ENCODE data around the gene WNK4.

The WNK4 gene

DNA sequence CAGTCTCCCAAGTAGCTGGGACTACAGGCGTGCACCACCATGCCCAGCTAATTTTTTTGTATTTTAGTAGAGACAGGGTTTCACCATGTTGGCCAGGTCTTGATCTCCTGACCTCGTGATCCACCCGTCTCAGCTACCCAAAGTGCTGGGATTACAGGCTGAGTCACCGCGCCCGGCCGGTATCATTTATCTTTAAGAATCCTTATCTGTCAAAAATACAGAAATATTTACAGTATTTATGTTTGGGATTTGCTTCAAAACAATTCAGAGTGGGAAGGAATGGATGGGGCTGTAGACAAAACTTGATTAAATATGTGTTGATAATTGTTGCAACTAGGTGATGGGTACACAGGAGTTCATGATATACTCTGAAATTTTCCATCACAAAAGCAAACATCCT, 40.8 kb downstream of the WNK4 start:
- no peak overlapping the region for H3K4me3 ChIP-seq (ENCODE audit: low read depth, low read length)
- H3K9ac ChIP-seq (ENCODE audit: low read length): no peak overlapping the region
- H3K36me3 ChIP-seq (ENCODE audit: control insufficient read depth, insufficient read depth, low read length): peaks cover 50% of the 10 kb centered on the region

DNA sequence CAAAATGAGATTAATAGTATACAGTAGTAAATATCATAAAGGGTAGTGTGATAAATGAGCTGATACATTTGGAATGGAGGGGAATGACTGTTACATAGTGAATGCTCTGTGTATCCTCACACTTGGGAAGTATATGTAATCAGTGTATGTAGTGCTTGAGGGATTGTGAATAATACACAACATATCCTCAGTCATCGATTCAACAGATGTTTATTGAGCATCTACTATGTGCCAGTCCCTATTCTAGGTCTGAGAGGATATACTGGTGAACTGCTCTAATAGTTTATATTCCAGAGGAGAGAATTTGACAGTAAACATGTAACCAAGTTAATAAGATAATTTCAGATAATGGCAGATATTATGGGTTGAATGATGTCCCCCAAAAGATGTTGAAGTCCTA, 47.1 kb downstream of the WNK4 start:
- H3K4me3 ChIP-seq (ENCODE audit: low read depth, low read length): no peak overlapping the region
- H3K4me1 ChIP-seq (ENCODE audit: control insufficient read depth, insufficient read depth, low read length): peaks cover 6% of the 10 kb centered on the region; the same call in 1 of the 2 replicates
- H3K27ac ChIP-seq (ENCODE audit: low read depth, low read length): no peak overlapping the region
- H3K36me3 ChIP-seq (ENCODE audit: control insufficient read depth, insufficient read depth, low read length): no peaks in the 10 kb centered on the region
- no peaks in the 10 kb centered on the region for H3K9me3 ChIP-seq (ENCODE audit: control insufficient read depth, insufficient read depth, low read depth, low read length)
- peaks cover 12% of the 10 kb centered on the region; the same call in 1 of the 2 replicates for H3K27me3 ChIP-seq (ENCODE audit: control insufficient read depth, insufficient read depth, low read length)
- no peak overlapping the region for H3K9ac ChIP-seq (ENCODE audit: low read length)

More for the DNA sequence above, 40.8 kb downstream of the WNK4 start:
- H3K9me3 ChIP-seq (ENCODE audit: control insufficient read depth, insufficient read depth, low read depth, low read length): no peaks in the 10 kb centered on the region
- no peak overlapping the region for H3K27ac ChIP-seq (ENCODE audit: low read depth, low read length)
- no peaks in the 10 kb centered on the region for H3K27me3 ChIP-seq (ENCODE audit: control insufficient read depth, insufficient read depth, low read length)
- no peaks in the 10 kb centered on the region for H3K4me1 ChIP-seq (ENCODE audit: control insufficient read depth, insufficient read depth, low read length)

- Histone ChIP-seq H3K9ac (ENCODE audit: low read length) (no peak overlapping the region), H3K36me3 (ENCODE audit: control insufficient read depth, insufficient read depth, low read length) (peaks cover 16% of the 10 kb centered on the region), H3K4me3 (ENCODE audit: low read depth, low read length) (no peak overlapping the region), H3K27me3 (ENCODE audit: control insufficient read depth, insufficient read depth, low read length) (peaks cover 12% of the 10 kb centered on the region; the same call in 1 of the 2 replicates), H3K4me1 (ENCODE audit: control insufficient read depth, insufficient read depth, low read length) (peaks cover 7% of the 10 kb centered on the region; the same call in 1 of the 2 replicates), H3K9me3 (ENCODE audit: control insufficient read depth, insufficient read depth, low read depth, low read length) (no peaks in the 10 kb centered on the region), H3K27ac (ENCODE audit: low read depth, low read length) (no peak overlapping the region)
Measured at GRCh38 chr17:42830971-42831370, 50.6 kb downstream of the WNK4 start.

DNA sequence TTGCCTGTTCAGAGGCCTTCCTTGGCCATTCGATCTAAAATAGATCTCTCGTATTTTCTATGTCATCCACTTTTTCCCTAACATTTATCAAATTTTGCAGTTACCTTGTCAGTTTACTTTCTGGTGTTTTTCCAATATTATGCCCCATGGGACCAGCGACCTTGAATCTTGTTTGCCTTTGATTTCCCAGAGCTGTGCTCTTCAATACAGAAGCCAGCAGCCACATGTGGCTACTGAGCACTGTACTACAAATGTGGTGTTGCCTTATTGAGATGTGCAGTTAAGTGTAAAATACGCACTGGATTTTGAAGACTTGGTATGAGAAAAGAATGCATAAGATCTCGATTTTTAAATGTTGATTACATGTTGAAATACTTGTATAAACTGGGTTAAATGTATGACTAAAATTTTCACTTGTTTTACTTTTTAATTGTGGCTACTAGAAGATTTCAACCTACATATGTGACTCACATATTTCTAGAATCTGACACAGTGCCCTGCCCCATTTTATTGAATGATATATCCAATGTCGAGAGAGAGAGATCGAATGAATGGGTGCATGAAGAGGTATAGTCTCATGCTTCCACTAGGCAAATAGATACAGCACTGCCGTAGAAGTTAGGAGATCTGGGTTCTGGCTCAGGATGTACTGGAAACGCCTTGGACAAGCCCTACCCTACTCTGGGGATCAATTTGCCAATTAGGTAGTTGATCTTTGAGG, 52.0 kb downstream of the WNK4 start:
- H3K4me1 ChIP-seq (ENCODE audit: control insufficient read depth, insufficient read depth, low read length): peaks cover 7% of the 10 kb centered on the region; the same call in 1 of the 2 replicates
- peak overlapping the region; percentile 86 for H3K27ac ChIP-seq (ENCODE audit: low read depth, low read length)
- peaks cover 26% of the 10 kb centered on the region for H3K36me3 ChIP-seq (ENCODE audit: control insufficient read depth, insufficient read depth, low read length)
- peak overlapping the region; percentile 83 for H3K4me3 ChIP-seq (ENCODE audit: low read depth, low read length)
- peaks cover 7% of the 10 kb centered on the region; the same call in 1 of the 2 replicates for H3K27me3 ChIP-seq (ENCODE audit: control insufficient read depth, insufficient read depth, low read length)
- H3K9ac ChIP-seq (ENCODE audit: low read length): peak overlapping the region; percentile 93
- no peaks in the 10 kb centered on the region for H3K9me3 ChIP-seq (ENCODE audit: control insufficient read depth, insufficient read depth, low read depth, low read length)

GRCh38 chr17:42832934-42833766, 52.7 kb downstream of the WNK4 start, which contains the start of gene PSME3:
PSME3 (plus strand) TSS chr17:42833397; CDS start chr17:42833632, 235 bp downstream.
- no peaks in the 10 kb centered on the region for H3K9me3 ChIP-seq (ENCODE audit: control insufficient read depth, insufficient read depth, low read depth, low read length)
- H3K36me3 ChIP-seq (ENCODE audit: control insufficient read depth, insufficient read depth, low read length): peaks cover 34% of the 10 kb centered on the region
- peaks cover 7% of the 10 kb centered on the region; the same call in 1 of the 2 replicates for H3K4me1 ChIP-seq (ENCODE audit: control insufficient read depth, insufficient read depth, low read length)
- peak within 1 kb of the TSS; percentile 83 for H3K4me3 ChIP-seq (ENCODE audit: low read depth, low read length)
- H3K27me3 ChIP-seq (ENCODE audit: control insufficient read depth, insufficient read depth, low read length): 0 out of 2 replicates have a peak, but pooled peaks cover 3% of the 10 kb centered on the region
- H3K9ac ChIP-seq (ENCODE audit: low read length): peak within 1 kb of the TSS; percentile 93
- H3K27ac ChIP-seq (ENCODE audit: low read depth, low read length): peak within 1 kb of the TSS; percentile 86

DNA sequence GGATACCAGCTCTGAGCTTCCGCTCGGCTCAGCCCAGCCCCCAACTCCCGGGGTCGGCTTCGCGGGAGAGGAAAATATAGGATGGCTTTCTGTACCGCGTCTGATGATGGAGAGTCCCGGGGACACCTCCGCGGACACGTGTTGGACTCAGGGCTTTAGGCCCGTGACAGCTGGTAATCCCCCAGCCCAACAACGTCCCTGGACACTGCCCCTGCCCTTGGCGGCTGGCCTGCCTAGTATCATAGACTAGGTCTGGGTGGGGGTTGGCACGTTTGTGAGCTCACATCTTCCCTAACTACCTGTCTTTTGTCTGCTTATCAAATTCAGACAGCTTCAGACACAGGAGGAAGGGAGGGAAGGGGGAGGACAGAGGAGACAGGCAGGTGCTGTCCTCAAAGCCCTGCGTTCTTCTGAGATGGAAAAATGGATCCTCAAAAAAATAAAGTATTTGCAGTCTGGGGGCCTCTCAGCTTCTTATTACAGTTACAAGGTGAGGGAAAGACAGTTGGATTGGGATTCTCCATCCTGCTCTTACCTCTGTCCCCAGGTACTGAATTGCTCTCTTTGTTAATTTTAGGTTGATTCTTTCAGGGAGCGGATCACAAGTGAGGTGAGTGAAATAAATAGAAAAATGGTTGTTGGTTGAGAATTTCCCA, 53.5 kb downstream of the WNK4 start:
- peaks cover 42% of the 10 kb centered on the region for H3K36me3 ChIP-seq (ENCODE audit: control insufficient read depth, insufficient read depth, low read length)

DNA sequence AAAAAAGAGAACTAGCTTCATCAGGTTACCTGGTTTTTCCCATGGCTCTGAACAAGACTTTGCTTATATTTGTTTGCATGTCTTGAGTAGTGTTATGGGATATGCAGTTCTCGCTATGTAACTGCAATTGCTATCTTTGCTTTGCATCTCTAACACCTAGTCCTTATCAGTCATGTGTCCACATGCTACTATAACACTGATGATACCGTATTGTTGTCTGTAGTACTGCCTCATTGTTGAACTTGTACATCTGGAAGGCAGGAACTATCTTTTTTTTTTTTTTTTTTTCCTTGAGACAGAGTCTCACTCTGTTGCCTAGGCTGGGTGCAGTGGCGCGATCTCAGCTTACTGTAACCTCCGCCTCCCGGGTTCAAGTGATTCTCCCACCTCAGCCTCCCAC, 55.3 kb downstream of the WNK4 start:
- H3K36me3 ChIP-seq (ENCODE audit: control insufficient read depth, insufficient read depth, low read length): peaks cover 56% of the 10 kb centered on the region

More for the DNA sequence above, 53.5 kb downstream of the WNK4 start:
- Histone ChIP-seq H3K27ac (ENCODE audit: low read depth, low read length) (peak overlapping the region; percentile 86), H3K4me1 (ENCODE audit: control insufficient read depth, insufficient read depth, low read length) (peaks cover 7% of the 10 kb centered on the region; the same call in 1 of the 2 replicates), H3K27me3 (ENCODE audit: control insufficient read depth, insufficient read depth, low read length) (0 out of 2 replicates have a peak, but pooled peaks cover 3% of the 10 kb centered on the region), H3K9ac (ENCODE audit: low read length) (peak overlapping the region; percentile 93), H3K9me3 (ENCODE audit: control insufficient read depth, insufficient read depth, low read depth, low read length) (no peaks in the 10 kb centered on the region), H3K4me3 (ENCODE audit: low read depth, low read length) (peak overlapping the region; percentile 83)

DNA sequence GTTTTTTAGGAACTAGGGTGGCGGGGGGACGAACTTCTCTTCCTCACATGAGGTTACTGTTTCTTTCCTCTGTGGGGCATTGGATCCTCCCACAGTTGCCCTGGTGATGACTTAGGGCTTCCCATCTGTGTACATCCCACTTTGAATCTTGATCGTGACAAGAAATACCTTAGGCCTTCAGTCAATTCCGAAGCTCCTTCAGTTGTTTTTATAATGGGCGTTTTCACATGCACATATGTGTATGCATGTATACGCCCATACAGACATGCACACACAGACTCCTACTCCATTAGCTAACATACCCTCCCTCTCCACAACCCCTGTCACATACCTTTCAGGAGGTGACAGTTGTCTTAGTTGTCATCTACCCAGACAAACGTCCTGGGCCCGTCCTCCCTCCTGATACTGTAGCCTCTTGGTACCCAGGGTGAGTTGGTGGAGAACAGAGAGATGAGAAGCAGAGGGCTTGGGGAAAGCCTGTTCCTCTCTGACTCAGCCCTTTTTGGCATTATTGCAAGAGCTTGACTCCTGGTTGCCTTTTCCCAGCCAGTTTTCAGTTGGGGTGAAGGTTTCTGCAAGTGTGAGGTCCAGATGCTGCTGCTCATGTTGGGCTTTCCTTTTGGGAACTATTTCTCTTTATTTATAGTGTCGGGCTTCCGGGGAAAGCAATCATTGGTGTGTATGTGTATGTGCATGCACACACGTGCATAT, 61.7 kb downstream of the WNK4 start:
- no peaks in the 10 kb centered on the region for H3K4me1 ChIP-seq (ENCODE audit: control insufficient read depth, insufficient read depth, low read length)
- no peak overlapping the region for H3K27ac ChIP-seq (ENCODE audit: low read depth, low read length)
- H3K4me3 ChIP-seq (ENCODE audit: low read depth, low read length): no peak overlapping the region
- no peaks in the 10 kb centered on the region for H3K9me3 ChIP-seq (ENCODE audit: control insufficient read depth, insufficient read depth, low read depth, low read length)
- H3K9ac ChIP-seq (ENCODE audit: low read length): no peak overlapping the region
- H3K36me3 ChIP-seq (ENCODE audit: control insufficient read depth, insufficient read depth, low read length): peaks cover 83% of the 10 kb centered on the region
- no peaks in the 10 kb centered on the region for H3K27me3 ChIP-seq (ENCODE audit: control insufficient read depth, insufficient read depth, low read length)

More for the DNA sequence above, 55.3 kb downstream of the WNK4 start:
- Histone ChIP-seq H3K9me3 (ENCODE audit: control insufficient read depth, insufficient read depth, low read depth, low read length) (no peaks in the 10 kb centered on the region), H3K4me1 (ENCODE audit: control insufficient read depth, insufficient read depth, low read length) (peaks cover 7% of the 10 kb centered on the region; the same call in 1 of the 2 replicates), H3K27ac (ENCODE audit: low read depth, low read length) (no peak overlapping the region), H3K9ac (ENCODE audit: low read length) (no peak overlapping the region), H3K27me3 (ENCODE audit: control insufficient read depth, insufficient read depth, low read length) (no peaks in the 10 kb centered on the region), H3K4me3 (ENCODE audit: low read depth, low read length) (no peak overlapping the region)

- Histone ChIP-seq H3K9me3 (ENCODE audit: control insufficient read depth, insufficient read depth, low read depth, low read length) (no peaks in the 10 kb centered on the region), H3K27me3 (ENCODE audit: control insufficient read depth, insufficient read depth, low read length) (no peaks in the 10 kb centered on the region), H3K9ac (ENCODE audit: low read length) (no peak overlapping the region), H3K27ac (ENCODE audit: low read depth, low read length) (no peak overlapping the region), H3K36me3 (ENCODE audit: control insufficient read depth, insufficient read depth, low read length) (peaks cover 70% of the 10 kb centered on the region), H3K4me3 (ENCODE audit: low read depth, low read length) (no peak overlapping the region), H3K4me1 (ENCODE audit: control insufficient read depth, insufficient read depth, low read length) (no peaks in the 10 kb centered on the region)
Measured at GRCh38 chr17:42843358-42843934, 63.0 kb downstream of the WNK4 start.

DNA sequence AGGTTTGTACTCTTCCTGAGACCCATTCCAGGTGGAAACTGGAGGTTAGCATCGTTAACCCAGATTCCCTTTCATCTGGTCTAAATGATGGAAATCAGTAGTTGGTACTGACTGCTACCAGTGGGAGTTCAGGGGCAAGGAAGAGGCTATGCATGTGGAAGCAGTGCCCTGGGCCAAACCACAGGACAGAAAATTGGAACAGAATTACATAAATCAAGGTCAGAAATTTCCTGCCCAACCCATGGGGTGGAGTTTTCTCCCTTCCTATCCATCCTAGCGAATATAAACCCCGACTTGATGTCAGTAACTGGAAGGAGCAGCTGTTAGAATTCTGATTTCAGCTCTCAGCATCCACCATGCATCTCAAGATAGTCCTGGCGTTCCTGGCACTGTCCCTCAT, 63.9 kb downstream of the WNK4 start, which contains the start of gene AOC2:
Gene AOC2, plus strand, starts transcription at position 310 of the 400 bp plus-strand sequence. Its CDS starts 47 bp downstream, at position 357.
- Histone ChIP-seq H3K27ac (ENCODE audit: low read depth, low read length) (no peak within 1 kb of the TSS), H3K4me3 (ENCODE audit: low read depth, low read length) (no peak within 1 kb of the TSS), H3K36me3 (ENCODE audit: control insufficient read depth, insufficient read depth, low read length) (peaks cover 62% of the 10 kb centered on the region), H3K9ac (ENCODE audit: low read length) (no peak within 1 kb of the TSS), H3K4me1 (ENCODE audit: control insufficient read depth, insufficient read depth, low read length) (no peaks in the 10 kb centered on the region), H3K9me3 (ENCODE audit: control insufficient read depth, insufficient read depth, low read depth, low read length) (no peaks in the 10 kb centered on the region), H3K27me3 (ENCODE audit: control insufficient read depth, insufficient read depth, low read length) (no peaks in the 10 kb centered on the region)

All from HUES6 (cell line).